HepG2 (cell line): ENCODE data around the gene OR11H7. TPM values are rescaled to one million over a fixed set of nuclear protein-coding genes. Genes with fewer than 3 reads are reported as not detected.

ENCODE experiments used
- ATAC-seq: fragments of 200-7000 bp; cut with Tn5 transposase; 3 replicates; pipeline ENCODE4 v1.9.1; 2020; ENCODE audit warnings: mild to moderate bottlenecking, moderate library complexity
- Bru-seq: library from RNA; stranded (reverse); fragments of 400-500 nt; gene quantifications from one replicate; lab custom pipeline; 2021; lab: Mats Ljungman, UMichigan
- BruChase-seq, 2 experiments: library from RNA; stranded (reverse); fragments of 400-500 nt; gene quantifications; one replicate each; lab custom pipeline; 2021; lab: Mats Ljungman, UMichigan
- BruUV-seq: library from RNA; stranded (reverse); fragments of 400-500 nt; replicated peaks from 2 replicates; lab custom pipeline; 2021; lab: Mats Ljungman, UMichigan
- CTCF ChIA-PET: fragments of 300-600 bp; formaldehyde crosslinking; extraction: SDS; loops from one replicate; lab custom pipeline; 2021; ENCODE audit warnings: low total read pairs, inconsistent platforms, low intra/inter-chr PET ratio; lab: Yijun Ruan, JAX
- POLR2A ChIA-PET: fragments of 350-600 bp; sonication (Branson Sonifier 250); formaldehyde crosslinking; loops from one replicate; lab custom pipeline; 2020; ENCODE audit warnings: antibody characterized with exemption, inconsistent platforms; lab: Yijun Ruan, JAX
- DNase-seq: peaks from one replicate; pipeline ENCODE4 v3.0.0-alpha.2; 2015; ENCODE audit warnings: low spot score
- FAIRE-seq: peaks from 3 replicates; lab custom pipeline; 2011; peaks lifted over from hg19 to GRCh38; lab: Jason Lieb, UNC
- H2AFZ ChIP-seq: one replicate; pipeline ENCODE4 v1.6.1; 2011; ENCODE audit warnings: low read length, inconsistent platforms
- H3K27ac ChIP-seq: fragments of 300-600 bp; 3 replicates; pipeline ENCODE4 v1.8.0; 2011; ENCODE audit warnings: mixed run types, mild to moderate bottlenecking, mixed read lengths, low read length, inconsistent platforms; ENCODE audit not compliant: insufficient read depth; ENCODE audit errors: extremely low read length
- H3K27me3 ChIP-seq, 2 experiments: fragments of 200-600 bp in 1 of 2; 2 replicates in 1 of 2; 3 replicates in 1 of 2; pipeline versions ENCODE4 v1.6.0 to v1.8.0; 2011; ENCODE audit warnings: low read length in 2 of 2, mild to moderate bottlenecking in 2 of 2, moderate library complexity in 2 of 2, inconsistent platforms in 1 of 2; ENCODE audit not compliant: insufficient read depth in 2 of 2, control insufficient read depth in 1 of 2
- H3K36me3 ChIP-seq, 2 experiments: fragments of 200-600 bp in 1 of 2; replicated peaks in 1 of 2; 2 replicates in 1 of 2; 3 replicates in 1 of 2; pipeline versions ENCODE4 v1.5.1 to v1.8.0; 2011; ENCODE audit warnings: low read length in 2 of 2, inconsistent platforms in 1 of 2; ENCODE audit not compliant: insufficient read depth in 2 of 2, control insufficient read depth in 1 of 2
- H3K4me1 ChIP-seq: 2 replicates; pipeline ENCODE4 v1.5.1; 2012; ENCODE audit warnings: low read length, inconsistent platforms; ENCODE audit not compliant: insufficient read depth
- H3K4me2 ChIP-seq: 2 replicates; pipeline ENCODE4 v1.6.0; 2011; ENCODE audit warnings: low read depth, low read length, inconsistent platforms
- H3K4me3 ChIP-seq, 3 experiments: fragments of 200-600 bp in 1 of 3; sonication (generic), shearing (Covaris generic) in 1 of 3; replicated peaks in 1 of 3; 2 replicates each; pipeline ENCODE4 v1.5.1; 2011 to 2016; ENCODE audit warnings: low read length in 3 of 3, inconsistent platforms in 2 of 3, low read depth in 2 of 3, mild to moderate bottlenecking in 2 of 3, control low read depth in 1 of 3, mixed read lengths in 1 of 3; ENCODE audit not compliant: insufficient read depth in 1 of 3
- H3K79me2 ChIP-seq: one replicate; pipeline ENCODE4 v1.6.1; 2011; ENCODE audit warnings: low read length, inconsistent platforms; ENCODE audit not compliant: insufficient read depth
- H3K9ac ChIP-seq: 2 replicates; pipeline ENCODE4 v1.6.0; 2011; ENCODE audit warnings: mild to moderate bottlenecking, low read depth, low read length, inconsistent platforms; ENCODE audit not compliant: insufficient read depth
- H3K9me3 ChIP-seq: 2 replicates; pipeline ENCODE4 v1.5.1; 2012; ENCODE audit warnings: mild to moderate bottlenecking, low read length
- H4K20me1 ChIP-seq: 2 replicates; pipeline ENCODE4 v1.6.0; 2011; ENCODE audit warnings: inconsistent platforms, mild to moderate bottlenecking, low read length, moderate library complexity; ENCODE audit not compliant: insufficient read depth
- ATRX ChIP-seq: sonication (generic); formaldehyde crosslinking; IDR thresholded peaks from 2 replicates; pipeline ENCODE4 v1.4.0; 2020; ENCODE audit warnings: missing genetic modification reagents, borderline replicate concordance
- RXRA ChIP-seq: sonication (generic); formaldehyde crosslinking; IDR thresholded peaks from 2 replicates; pipeline ENCODE4 v1.5.1; 2020; ENCODE audit warnings: missing genetic modification reagents
- SALL2 ChIP-seq: sonication (generic); formaldehyde crosslinking; IDR thresholded peaks from 2 replicates; pipeline ENCODE4 v1.8.1; 2023; ENCODE audit warnings: mild to moderate bottlenecking, missing genetic modification reagents, inconsistent platforms
- SMAD1 ChIP-seq: sonication (generic); formaldehyde crosslinking; IDR thresholded peaks from 2 replicates; pipeline ENCODE4 v1.4.0; 2020; ENCODE audit warnings: missing genetic modification reagents, low read depth, mild to moderate bottlenecking, borderline replicate concordance
- TRIM22 ChIP-seq: fragments of 450-650 bp; IDR thresholded peaks from 2 replicates; pipeline ENCODE4 v1.6.1; 2017
- ZNF879 ChIP-seq: sonication (generic); formaldehyde crosslinking; IDR thresholded peaks from 2 replicates; pipeline ENCODE4 v1.8.1; 2023; ENCODE audit warnings: missing genetic modification reagents
- WGBS: methylation state at CpG from one replicate; pipeline ENCODE4 v1.1.6; 2017; ENCODE audit warnings: low lambda C conversion rate; 5-methylcytosine and 5-hydroxymethylcytosine counted together
- in situ Hi-C: cut with HindIII; loops from 2 replicates; pipeline ENCODE4 v1.10.0; 2017; ENCODE audit warnings: low pct_unique_long_range_greater_than_20kb; ENCODE audit not compliant: extremely low pct_ligation_motif_present
- intact Hi-C: fragments of 100-400 bp; cut with micrococcal nuclease; formaldehyde crosslinking; loops from one replicate; pipeline ENCODE4 v1.10.0; 2022; ENCODE audit not compliant: unreplicated experiment
- long read RNA-seq, 2 experiments: library from RNA in 1 of 2; library from polyadenylated mRNA in 1 of 2; stranded (forward) in 1 of 2; unstranded in 1 of 2; transcript quantifications; one replicate each; pipeline ENCODE4 v2.0.0, GENCODE V29; 2019 to 2022
- polyA minus RNA-seq, 3 experiments: library from RNA; depleted of rRNA, polyadenylated mRNA; stranded (reverse); fragments of >200 nt; gene quantifications; 2 replicates each; pipeline ENCODE4 v1.2.3, GENCODE V29; 2011; ENCODE audit warnings: low replicate concordance in 1 of 3
- polyA plus RNA-seq, 8 experiments: library from polyadenylated mRNA; depleted of rRNA in 3 of 8; stranded (reverse) in 7 of 8; unstranded in 1 of 8; fragments of >200 nt; fragmentation: Illumina TruSeq in 4 of 8; extraction: Trizol in 4 of 8; gene quantifications; 2 replicates each; pipeline versions ENCODE4 v1.2.1 to v1.2.3, GENCODE V29; 2011 to 2016; ENCODE audit warnings: low read depth in 4 of 8, missing spikeins in 1 of 8, mixed read lengths in 1 of 8; ENCODE audit not compliant: insufficient read depth in 1 of 8
- total RNA-seq, 5 experiments: library from RNA; depleted of rRNA; stranded (reverse); fragments of >200 nt; fragmentation: Illumina TruSeq; extraction: Trizol; gene quantifications; 2 replicates each; pipeline ENCODE4 v1.2.3, GENCODE V29; 2016; ENCODE audit warnings: low read depth in 1 of 5

Gene OR11H7
- total RNA-seq (2016; rRNA removed; fragmentation: Illumina TruSeq; extraction: Trizol) (not detected in 2 replicates), polyA plus RNA-seq (2011; rRNA removed) (not detected in 2 replicates), polyA minus RNA-seq (2011; rRNA and poly(A)+ RNA removed; ENCODE audit: low replicate concordance) (not detected in 2 replicates), Bru-seq, nascent RNA (not detected), BruChase-seq, experiment 1, labeled RNA remaining after a 6-hour chase (not detected), BruChase-seq, experiment 2, labeled RNA remaining after a 2-hour chase (not detected)
- not detected in 2 replicates for total RNA-seq (2016; cell fraction: cytosol; rRNA removed; fragmentation: Illumina TruSeq; extraction: Trizol; ENCODE audit: low read depth)
- total RNA-seq (2016; cell fraction: insoluble cytoplasmic fraction; rRNA removed; fragmentation: Illumina TruSeq; extraction: Trizol) = not detected in 2 replicates
- not detected in 2 replicates for total RNA-seq (2016; cell fraction: membrane; rRNA removed; fragmentation: Illumina TruSeq; extraction: Trizol)
- not detected in 2 replicates for total RNA-seq (2016; cell fraction: nucleus; rRNA removed; fragmentation: Illumina TruSeq; extraction: Trizol)
- not detected in 2 replicates for polyA plus RNA-seq (2011; cell fraction: cytosol; rRNA removed)
- polyA plus RNA-seq (2011; cell fraction: nucleus; rRNA removed) = not detected in 2 replicates
- not detected in 2 replicates for polyA plus RNA-seq (2012)
- not detected in 2 replicates for polyA plus RNA-seq (2016; cell fraction: cytosol; fragmentation: Illumina TruSeq; extraction: Trizol; ENCODE audit: low read depth)
- polyA plus RNA-seq (2016; cell fraction: insoluble cytoplasmic fraction; fragmentation: Illumina TruSeq; extraction: Trizol; ENCODE audit: low read depth) = not detected in 2 replicates
- not detected in 2 replicates for polyA plus RNA-seq (2016; cell fraction: membrane; fragmentation: Illumina TruSeq; extraction: Trizol; ENCODE audit: low read depth)
- not detected in 2 replicates for polyA plus RNA-seq (2016; cell fraction: nucleus; fragmentation: Illumina TruSeq; extraction: Trizol; ENCODE audit: insufficient read depth, low read depth)
- polyA minus RNA-seq (2011; cell fraction: cytosol; rRNA and poly(A)+ RNA removed) = not detected in 2 replicates
- polyA minus RNA-seq (2011; cell fraction: nucleus; rRNA and poly(A)+ RNA removed) = not detected in 2 replicates
- long read RNA-seq, experiment 1 = 0 reads
- long read RNA-seq, experiment 2 = 0 reads

DNA sequence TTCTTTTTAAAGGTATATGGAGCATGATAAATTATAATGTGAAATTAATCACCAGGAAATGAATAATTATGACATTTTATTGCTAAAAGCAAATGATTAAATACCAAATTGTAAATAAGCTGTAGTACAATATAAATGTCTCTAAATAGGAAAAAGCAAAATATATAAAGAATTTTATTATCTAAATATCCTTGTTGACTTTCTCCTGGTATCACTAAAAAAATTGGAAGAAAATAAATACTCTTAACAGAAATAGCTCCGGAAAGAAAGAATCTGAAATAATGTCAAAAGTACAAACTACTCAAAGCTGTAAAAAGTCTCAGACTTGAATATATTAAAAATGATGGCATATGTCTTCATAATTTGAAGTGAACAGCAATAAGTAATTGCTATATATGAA lies at the start of gene OR11H7:
OR11H7 (plus strand) TSS at position 301 of the 400 bp plus-strand sequence.
- no peak for ATAC-seq
- WGBS = 3% methylated on average over 1 of the region's 1 CpG
- Histone ChIP-seq H3K79me2 (no peaks in the 10 kb centered on the region), H4K20me1 (no peaks in the 10 kb centered on the region), H3K4me3 (no peak within 1 kb of the TSS), H3K4me1 (no peaks in the 10 kb centered on the region), H3K4me2 (no peak within 1 kb of the TSS), H3K27ac (no peak within 1 kb of the TSS), H3K36me3 (no peaks in the 10 kb centered on the region), H2AFZ (no peak within 1 kb of the TSS), H3K9me3 (no peaks in the 10 kb centered on the region), H3K9ac (no peak within 1 kb of the TSS), H3K27me3 (no peaks in the 10 kb centered on the region; a peak in 1 of 5 replicates)
- no peak for DNase-seq
- ChIA-PET CTCF (no interaction called here), POLR2A (no interaction called here)
- no peak for TF ChIP-seq SALL2 (CRISPR knock-in tag)
- no peak for TF ChIP-seq RXRA
- no peak for TF ChIP-seq SMAD1 (CRISPR knock-in tag)
- no peak for TF ChIP-seq ZNF879 (CRISPR knock-in tag)
- TF ChIP-seq TRIM22 = no peak
- TF ChIP-seq ATRX (CRISPR knock-in tag) = no peak
- in situ Hi-C loops = no loop called here
- no peak for FAIRE-seq
- intact Hi-C loops = no loop called here
- BruUV-seq = no TSS peak
